ENCODE data around the gene SEC31B.
A peak's percentile ranks its signal among the peaks of the same experiment; 100 is the strongest.

Gene SEC31B, protein sequence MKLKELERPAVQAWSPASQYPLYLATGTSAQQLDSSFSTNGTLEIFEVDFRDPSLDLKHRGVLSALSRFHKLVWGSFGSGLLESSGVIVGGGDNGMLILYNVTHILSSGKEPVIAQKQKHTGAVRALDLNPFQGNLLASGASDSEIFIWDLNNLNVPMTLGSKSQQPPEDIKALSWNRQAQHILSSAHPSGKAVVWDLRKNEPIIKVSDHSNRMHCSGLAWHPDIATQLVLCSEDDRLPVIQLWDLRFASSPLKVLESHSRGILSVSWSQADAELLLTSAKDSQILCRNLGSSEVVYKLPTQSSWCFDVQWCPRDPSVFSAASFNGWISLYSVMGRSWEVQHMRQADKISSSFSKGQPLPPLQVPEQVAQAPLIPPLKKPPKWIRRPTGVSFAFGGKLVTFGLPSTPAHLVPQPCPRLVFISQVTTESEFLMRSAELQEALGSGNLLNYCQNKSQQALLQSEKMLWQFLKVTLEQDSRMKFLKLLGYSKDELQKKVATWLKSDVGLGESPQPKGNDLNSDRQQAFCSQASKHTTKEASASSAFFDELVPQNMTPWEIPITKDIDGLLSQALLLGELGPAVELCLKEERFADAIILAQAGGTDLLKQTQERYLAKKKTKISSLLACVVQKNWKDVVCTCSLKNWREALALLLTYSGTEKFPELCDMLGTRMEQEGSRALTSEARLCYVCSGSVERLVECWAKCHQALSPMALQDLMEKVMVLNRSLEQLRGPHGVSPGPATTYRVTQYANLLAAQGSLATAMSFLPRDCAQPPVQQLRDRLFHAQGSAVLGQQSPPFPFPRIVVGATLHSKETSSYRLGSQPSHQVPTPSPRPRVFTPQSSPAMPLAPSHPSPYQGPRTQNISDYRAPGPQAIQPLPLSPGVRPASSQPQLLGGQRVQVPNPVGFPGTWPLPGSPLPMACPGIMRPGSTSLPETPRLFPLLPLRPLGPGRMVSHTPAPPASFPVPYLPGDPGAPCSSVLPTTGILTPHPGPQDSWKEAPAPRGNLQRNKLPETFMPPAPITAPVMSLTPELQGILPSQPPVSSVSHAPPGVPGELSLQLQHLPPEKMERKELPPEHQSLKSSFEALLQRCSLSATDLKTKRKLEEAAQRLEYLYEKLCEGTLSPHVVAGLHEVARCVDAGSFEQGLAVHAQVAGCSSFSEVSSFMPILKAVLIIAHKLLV

GRCh38 chr10:100519311-100520051 is at the start of gene SEC31B:
Gene SEC31B, minus strand, starts transcription at chr10:100519861. Its CDS starts 2,909 bp downstream, at chr10:100516952.
- no peak for DNase-seq

DNA sequence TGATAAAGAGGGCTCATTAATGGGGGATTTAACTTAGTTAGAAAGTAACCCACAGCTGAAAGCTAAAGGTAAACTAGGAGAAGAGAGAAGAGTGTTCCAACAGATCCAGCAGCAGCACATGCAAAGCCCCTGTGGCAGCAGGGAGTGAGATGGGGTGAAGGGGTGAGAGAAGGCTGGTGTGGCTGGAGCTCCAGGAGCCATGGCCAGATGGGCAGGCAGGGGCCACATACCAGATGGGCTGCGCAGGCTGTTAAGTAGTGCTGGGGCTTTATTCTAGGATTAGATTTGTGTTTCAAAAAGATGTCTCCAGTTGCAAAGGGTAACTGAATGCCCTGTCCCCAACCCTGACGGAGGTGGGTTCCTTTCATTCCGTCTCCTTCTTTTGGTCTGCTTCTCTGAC is 49.3 kb upstream of the SEC31B start:
- no peak for DNase-seq

GRCh38 chr10:100567826-100568225 is 48.2 kb upstream of the SEC31B start:
- DNase-seq: no peak

GRCh38 chr10:100567249-100567648 is 47.6 kb upstream of the SEC31B start:
- DNase-seq: no peak

- no peak for DNase-seq
These were observed 46.9 kb upstream of the SEC31B start for GRCh38 chr10:100566561-100566960.

DNA sequence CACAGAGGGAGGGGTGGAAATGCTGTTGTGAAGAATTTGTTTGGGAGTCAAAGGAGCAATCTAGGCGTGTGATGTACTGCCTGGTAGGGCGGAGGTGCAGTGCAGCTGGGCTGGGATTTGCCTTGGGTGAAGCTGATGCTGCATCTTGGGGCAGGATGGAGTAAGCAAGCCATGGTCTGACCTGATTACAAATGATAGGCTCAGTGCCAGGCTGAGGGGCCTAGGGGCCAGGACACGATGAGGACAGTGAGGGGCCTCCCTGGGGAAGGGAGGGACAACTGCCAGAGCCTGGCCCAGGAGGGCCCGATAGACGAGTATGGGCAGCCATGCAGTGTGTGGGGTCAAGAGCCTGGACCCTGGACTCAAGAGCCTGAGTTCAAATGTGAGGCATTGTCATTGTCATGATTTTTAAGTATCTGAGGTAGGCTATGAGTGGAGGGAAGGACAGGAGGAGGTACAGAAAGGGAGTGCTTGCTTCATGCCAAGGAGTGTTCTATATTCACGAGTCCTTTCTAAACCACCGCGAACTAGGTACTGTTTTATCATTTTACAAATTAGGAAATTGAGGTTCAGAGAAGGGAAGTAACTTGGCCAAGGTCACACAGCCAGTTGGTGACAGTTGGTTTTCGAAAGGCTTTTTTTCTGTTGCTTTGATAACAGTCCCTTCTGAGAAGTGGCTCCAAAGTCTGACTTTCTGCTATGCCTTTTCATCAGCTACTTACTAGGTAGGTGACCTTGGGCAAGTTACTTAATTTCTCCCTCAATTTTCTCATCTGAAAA is 45.7 kb upstream of the SEC31B start:
- no peak for DNase-seq

DNA sequence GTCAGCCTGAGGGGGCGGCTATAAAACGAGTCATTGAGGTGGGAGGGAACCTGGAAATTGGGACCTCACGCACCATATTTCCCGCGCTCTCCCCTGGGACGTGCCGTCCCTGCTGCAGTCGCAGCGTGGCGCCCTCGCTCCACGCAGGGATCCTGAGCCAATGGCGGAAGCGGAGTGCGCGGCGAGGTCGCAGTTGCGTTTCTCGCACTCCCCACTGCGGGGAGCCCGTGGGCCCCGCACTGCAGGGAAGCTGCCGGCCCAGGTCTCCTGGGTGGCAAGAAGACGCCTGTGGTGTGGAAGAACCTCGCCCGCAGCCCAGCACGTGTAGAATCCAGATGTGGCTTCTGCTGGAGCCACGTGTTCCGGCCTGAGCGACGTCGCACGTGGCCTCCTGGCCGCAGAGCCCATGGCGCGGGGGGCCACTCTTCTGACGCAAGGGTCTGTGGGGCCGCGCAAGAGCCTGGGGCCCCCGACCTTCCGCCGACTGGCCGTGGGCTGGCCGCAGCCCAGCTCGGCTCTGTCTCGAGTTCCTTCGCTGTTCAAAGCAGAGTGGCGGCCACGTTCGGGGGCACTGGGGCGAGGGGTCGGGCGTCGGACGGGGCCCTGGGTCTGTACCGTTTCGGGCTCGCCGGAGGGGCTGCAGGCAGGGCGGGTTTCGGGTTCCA is 42.5 kb upstream of the SEC31B start:
- DNase-seq: peak; percentile 82

- no peak for DNase-seq
These were observed 41.3 kb upstream of the SEC31B start for GRCh38 chr10:100561005-100561404.

- DNase-seq: no peak
These were observed 40.6 kb upstream of the SEC31B start for GRCh38 chr10:100560248-100560647.

GRCh38 chr10:100554902-100555301 is 35.2 kb upstream of the SEC31B start:
- DNase-seq: no peak

DNA sequence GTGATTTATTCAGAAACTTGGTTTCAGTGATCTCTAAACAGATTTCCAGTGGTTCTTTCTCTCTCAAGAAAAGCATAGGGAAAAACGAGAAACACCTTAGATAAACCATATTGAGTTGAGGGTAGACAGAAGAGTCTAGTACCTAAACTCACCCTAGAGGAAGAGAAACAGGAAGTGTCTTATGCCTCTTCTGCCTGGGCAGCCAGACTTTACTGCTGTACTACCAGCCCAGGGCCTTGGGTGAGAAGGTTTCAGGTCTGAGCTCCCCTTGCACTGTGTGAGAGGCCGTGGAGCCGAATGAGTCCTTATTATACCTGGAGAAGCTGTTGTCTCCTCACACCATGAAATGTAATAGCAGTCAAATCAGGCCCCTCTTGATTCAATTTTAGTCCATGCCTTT is 34.3 kb upstream of the SEC31B start:
- no peak for DNase-seq

DNA sequence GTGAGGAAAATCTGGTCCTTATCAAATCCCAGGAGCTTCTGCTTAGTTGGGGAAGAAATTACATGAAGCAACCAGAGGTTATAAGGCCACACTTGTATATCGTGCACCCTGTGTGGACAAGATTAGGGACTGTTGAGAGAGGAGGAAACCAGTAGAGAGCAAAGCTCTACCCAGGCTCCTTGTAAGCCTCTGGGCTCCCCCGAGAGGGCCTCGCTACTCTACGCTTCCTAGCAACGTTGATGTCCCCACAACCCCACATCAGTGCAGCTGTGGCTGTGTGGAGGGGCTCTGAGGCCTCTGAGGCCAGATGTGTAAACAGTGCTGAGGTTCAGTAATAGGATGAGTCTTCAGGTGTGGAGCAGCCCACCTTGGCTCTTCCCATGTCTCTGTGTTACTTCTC is 32.1 kb upstream of the SEC31B start:
- no peak for DNase-seq

DNA sequence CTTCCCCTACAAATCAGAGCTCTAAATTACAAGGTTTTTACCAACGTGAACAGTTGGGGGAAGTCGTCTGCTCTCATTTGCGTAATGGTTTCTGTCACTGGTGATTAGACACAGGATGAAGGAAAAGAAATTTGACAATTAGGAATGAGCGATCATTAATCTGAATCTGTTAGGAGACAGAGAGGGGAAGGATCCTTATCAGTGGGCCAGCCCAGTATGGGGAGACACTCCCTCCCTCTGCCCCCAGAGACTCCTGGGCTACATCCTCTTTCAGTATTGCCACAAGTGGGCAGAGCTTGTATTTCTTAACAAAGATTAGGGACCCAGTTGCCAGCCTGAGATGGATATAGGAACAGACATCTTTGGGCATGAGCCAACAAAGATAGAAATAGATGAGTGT is 31.5 kb upstream of the SEC31B start:
- no peak for DNase-seq

DNA sequence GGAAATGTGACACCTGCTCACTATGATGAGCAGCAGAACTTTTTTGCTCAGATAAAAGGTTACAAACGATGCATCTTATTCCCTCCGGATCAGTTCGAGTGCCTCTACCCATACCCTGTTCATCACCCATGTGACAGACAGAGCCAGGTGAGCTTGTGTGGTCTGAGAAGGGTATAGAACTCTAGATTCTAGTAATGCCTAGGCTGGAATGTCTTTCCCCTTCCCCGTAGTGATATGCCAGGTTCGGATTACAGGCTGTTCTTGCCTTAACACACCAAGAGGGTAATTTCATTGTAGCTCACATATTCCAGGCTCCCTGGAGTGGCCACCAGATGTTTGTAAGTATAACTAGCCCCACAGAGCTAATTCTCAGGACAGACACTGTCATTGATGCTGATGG is 25.3 kb upstream of the SEC31B start:
- DNase-seq: no peak

DNA sequence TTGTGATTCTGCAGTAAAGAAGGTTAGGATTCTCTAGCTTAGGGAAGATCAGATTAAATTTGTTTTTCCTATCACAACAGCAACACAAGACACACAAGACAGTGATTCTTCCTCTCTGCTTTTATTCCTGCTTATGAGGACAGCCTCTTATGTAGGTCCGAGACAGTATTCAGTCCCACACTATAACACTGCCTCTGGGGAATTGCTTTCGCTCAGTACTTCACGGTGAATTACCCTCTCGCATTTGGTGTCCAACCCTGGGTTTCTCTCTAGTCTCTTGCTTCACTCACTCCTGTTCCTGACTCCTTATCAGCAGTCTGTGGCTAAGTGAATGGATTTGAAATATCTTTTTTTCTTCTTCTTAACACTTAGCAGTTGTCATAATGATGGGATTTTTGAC is 17.8 kb upstream of the SEC31B start:
- DNase-seq: no peak

DNA sequence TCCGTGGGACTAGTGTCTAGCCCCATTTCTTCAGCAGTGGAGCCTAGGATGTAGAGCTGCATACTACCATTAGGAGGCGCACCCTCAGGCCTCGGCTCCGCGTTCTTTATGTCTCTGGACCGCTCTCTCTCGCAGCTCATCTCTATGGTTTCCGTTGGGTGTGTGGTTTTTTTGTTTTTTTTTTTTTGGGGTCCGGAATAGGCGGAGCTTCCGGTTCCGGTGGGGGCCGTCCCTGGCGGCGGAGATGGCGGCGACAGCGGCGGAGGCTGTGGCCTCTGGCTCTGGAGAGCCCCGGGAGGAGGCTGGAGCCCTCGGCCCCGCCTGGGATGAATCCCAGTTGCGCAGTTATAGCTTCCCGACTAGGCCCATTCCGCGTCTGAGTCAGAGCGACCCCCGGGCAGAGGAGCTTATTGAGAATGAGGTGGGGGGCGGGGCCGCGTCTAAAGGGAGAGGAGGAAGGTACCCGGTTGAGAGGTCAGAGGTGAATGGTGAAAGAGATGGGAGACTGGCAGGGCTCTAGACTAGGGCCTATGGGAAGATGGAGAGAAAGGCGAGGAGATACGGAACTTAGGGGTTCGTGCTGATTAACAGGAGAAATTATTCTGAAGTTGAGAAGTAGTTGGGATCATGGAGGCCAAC is 16.2 kb upstream of the SEC31B start, which contains the start of gene HIF1AN:
HIF1AN (plus strand) TSS at position 229 of the 639 bp plus-strand sequence; CDS start at position 245, 16 bp downstream.
- peak; percentile 90 for DNase-seq

GRCh38 chr10:100535338-100535714 is 15.7 kb upstream of the SEC31B start:
- no peak for DNase-seq

DNA sequence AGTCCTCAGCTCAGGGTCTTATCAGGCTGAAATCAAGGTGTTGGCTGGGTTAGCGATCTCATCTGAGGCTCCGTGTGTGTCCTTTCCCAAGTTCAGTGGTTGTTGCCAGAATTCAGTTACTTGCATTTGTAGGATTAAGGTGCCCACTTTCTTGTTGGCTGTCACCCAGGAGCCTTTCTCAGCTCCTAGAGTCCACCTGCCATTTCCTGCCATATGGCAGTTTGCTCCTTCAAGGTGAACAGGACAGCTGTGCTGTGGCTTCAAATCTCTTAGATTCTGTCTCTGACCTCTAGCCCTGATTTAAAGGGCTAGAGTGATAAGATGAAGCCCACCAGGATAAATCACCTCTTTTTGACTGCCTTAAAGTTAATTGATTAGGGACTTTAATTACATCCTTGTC is 15.1 kb upstream of the SEC31B start:
- no peak for DNase-seq

- DNase-seq: no peak
These were observed 12.1 kb upstream of the SEC31B start for GRCh38 chr10:100531761-100532160.

DNA sequence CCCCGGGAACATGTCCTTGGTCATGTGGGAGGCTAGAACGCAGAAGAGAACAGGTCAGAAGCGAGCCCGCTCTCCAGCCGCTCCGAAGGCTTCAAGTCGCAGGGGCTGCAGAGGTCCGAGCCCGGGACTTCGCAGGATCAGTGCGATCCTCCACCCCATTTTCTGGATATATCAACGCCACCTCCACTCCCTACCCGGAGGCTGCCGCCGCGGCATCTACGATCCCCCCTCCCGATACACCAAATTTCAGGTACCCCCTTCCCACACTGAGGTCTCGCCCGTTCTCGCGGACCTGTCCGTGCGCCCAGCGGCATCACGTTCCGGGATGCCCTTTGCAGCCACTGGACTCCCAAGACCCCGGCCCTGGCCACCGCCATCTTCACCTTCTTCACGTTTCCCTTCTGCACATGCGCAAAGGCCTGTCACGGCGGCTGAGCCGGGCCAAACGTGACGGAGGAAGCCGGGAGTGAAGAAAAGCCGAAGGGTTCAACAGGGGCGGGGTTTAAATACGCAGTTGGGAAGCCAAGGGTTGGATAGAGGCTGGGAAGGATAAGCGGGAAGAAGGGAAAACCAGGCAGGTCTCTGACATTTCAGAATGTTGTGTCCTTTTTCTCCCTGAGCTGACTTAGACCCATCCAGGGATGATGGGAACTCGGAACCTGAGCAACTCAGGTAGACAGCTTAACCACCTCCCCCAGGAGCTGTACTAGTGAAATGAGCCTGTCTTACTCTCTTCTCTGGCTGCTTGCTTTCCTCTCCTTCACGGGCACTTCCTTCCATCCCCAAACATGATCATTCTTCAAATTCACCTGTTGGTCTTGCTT is 10.0 kb upstream of the SEC31B start, which contains the start of gene NDUFB8:
NDUFB8 (minus strand) TSS at position 397 of the 824 bp plus-strand sequence; CDS start at position 377, 20 bp downstream.
- peak; percentile 89 for DNase-seq
